OCI-LY7 (cell line): ENCODE data around the gene CRYBG3. TPM values are rescaled to one million over a fixed set of nuclear protein-coding genes. Genes with fewer than 3 reads are reported as not detected.

Source experiments
- BruUV-seq: library from RNA; stranded (reverse); fragments of 400-500 nt; replicated peaks from 2 replicates; lab custom pipeline; 2021; lab: Mats Ljungman, UMichigan
- CTCF ChIA-PET: fragments of 300-600 bp; sonication (Branson Sonifier 250); formaldehyde crosslinking; loops from one replicate; lab custom pipeline; 2022; ENCODE audit warnings: antibody characterized with exemption; ENCODE audit not compliant: unreplicated experiment; lab: Charles Lee
- POLR2A ChIA-PET: fragments of 300-600 bp; sonication (Branson Sonifier 250); formaldehyde crosslinking; loops from one replicate; lab custom pipeline; 2022; ENCODE audit warnings: antibody characterized with exemption; lab: Charles Lee
- DNase-seq: peaks from one replicate; pipeline ENCODE4 v3.0.0-alpha.2; 2015; ENCODE audit warnings: low spot score
- H2AFZ ChIP-seq: fragments of 200-600 bp; sonication (generic), shearing (Covaris generic); 2 replicates; pipeline ENCODE4 v1.6.1; 2014; ENCODE audit warnings: mild to moderate bottlenecking, antibody characterized with exemption, low read length, moderate library complexity
- H3K27ac ChIP-seq: fragments of 200-600 bp; sonication (generic); 2 replicates; pipeline ENCODE4 v1.5.1; 2014; ENCODE audit warnings: mixed run types, low read depth, mild to moderate bottlenecking, moderate library complexity, low read length, inconsistent platforms; ENCODE audit not compliant: poor library complexity, severe bottlenecking
- H3K36me3 ChIP-seq: fragments of 200-600 bp; sonication (generic); 2 replicates; pipeline ENCODE4 v1.6.1; 2014; ENCODE audit warnings: mild to moderate bottlenecking, antibody characterized with exemption, low read length, moderate library complexity, mixed read lengths; ENCODE audit not compliant: insufficient read depth
- H3K4me1 ChIP-seq: fragments of 200-600 bp; sonication (generic); 2 replicates; pipeline ENCODE4 v1.5.1; 2014; ENCODE audit warnings: mild to moderate bottlenecking, low read length; ENCODE audit not compliant: insufficient read depth, poor library complexity, severe bottlenecking
- H3K4me2 ChIP-seq: fragments of 200-600 bp; sonication (generic); 2 replicates; pipeline ENCODE4 v1.6.1; 2014; ENCODE audit warnings: mild to moderate bottlenecking, low read length
- H3K4me3 ChIP-seq: fragments of 200-600 bp; sonication (generic); 2 replicates; pipeline ENCODE4 v1.5.1; 2014; ENCODE audit warnings: mild to moderate bottlenecking, low read depth, low read length; ENCODE audit not compliant: poor library complexity, severe bottlenecking
- H3K79me2 ChIP-seq: fragments of 200-600 bp; sonication (generic); 2 replicates; pipeline ENCODE4 v1.6.1; 2016; ENCODE audit warnings: low read depth, mild to moderate bottlenecking, low read length, moderate library complexity, mixed read lengths; ENCODE audit not compliant: insufficient read depth
- H3K9me2 ChIP-seq: fragments of 200-600 bp; sonication (generic); 2 replicates; pipeline ENCODE4 v1.6.1; 2016; ENCODE audit warnings: mild to moderate bottlenecking, low read length, mixed read lengths; ENCODE audit not compliant: insufficient read depth
- H3K9me3 ChIP-seq: fragments of 200-600 bp; sonication (generic); 2 replicates; pipeline ENCODE4 v1.6.1; 2014; ENCODE audit warnings: mild to moderate bottlenecking, mixed run types, low read length, mixed read lengths
- H4K20me1 ChIP-seq: fragments of 200-600 bp; sonication (generic); 2 replicates; pipeline ENCODE4 v1.6.1; 2014; ENCODE audit warnings: mild to moderate bottlenecking, antibody characterized with exemption, low read length, moderate library complexity, mixed read lengths; ENCODE audit not compliant: insufficient read depth
- CTCF ChIP-seq: fragments of 200-600 bp; sonication (generic); conservative IDR thresholded peaks from 2 replicates; pipeline ENCODE4 v1.5.1; 2014; ENCODE audit warnings: mild to moderate bottlenecking, antibody characterized with exemption, low read length, moderate library complexity, mixed read lengths
- EZH2phosphoT487 ChIP-seq: fragments of 200-600 bp; sonication (generic); IDR thresholded peaks from 2 replicates; pipeline ENCODE4 v1.6.1; 2018; ENCODE audit warnings: low read depth, borderline replicate concordance, mild to moderate bottlenecking, mixed run types, antibody characterized with exemption, low read length, moderate library complexity, mixed read lengths
- intact Hi-C: fragments of 100-400 bp; cut with micrococcal nuclease; formaldehyde crosslinking; loops from one replicate; pipeline ENCODE4 v1.10.0; 2022; ENCODE audit not compliant: unreplicated experiment
- total RNA-seq, 2 experiments: library from RNA; depleted of rRNA in 1 of 2; stranded (reverse); fragments of >200 nt in 1 of 2; shearing (Covaris generic) in 1 of 2; gene quantifications; 2 replicates each; pipeline ENCODE4 v1.2.3, GENCODE V29; 2014 to 2022

Gene CRYBG3
- total RNA-seq, 2 experiments from 2014 or later = 0.22 to 0.46 TPM

- CTCF ChIA-PET = no interaction called here
- H3K4me2 ChIP-seq = peak overlapping the region; percentile 38
Observed at GRCh38 chr3:97895216-97895615, 73.4 kb downstream of the CRYBG3 start.

GRCh38 chr3:97896129-97896528 lies 74.3 kb downstream of the CRYBG3 start:
- Histone ChIP-seq H3K4me1 (peaks cover 15% of the 10 kb centered on the region), H3K9me2 (no peaks in the 10 kb centered on the region), H3K36me3 (no peaks in the 10 kb centered on the region), H2AFZ (peak overlapping the region; percentile 40; the same call in 1 of the 2 replicates), H3K4me2 (no peak overlapping the region), H4K20me1 (no peaks in the 10 kb centered on the region), H3K79me2 (no peaks in the 10 kb centered on the region), H3K4me3 (no peak overlapping the region), H3K27ac (no peak overlapping the region), H3K9me3 (no peaks in the 10 kb centered on the region)
- DNase-seq = no peak
- no TSS peak for BruUV-seq
- CTCF ChIA-PET = no interaction called here
- no peak for TF ChIP-seq EZH2phosphoT487
- TF ChIP-seq CTCF = no peak
- intact Hi-C loops = no loop called here
- POLR2A ChIA-PET = no interaction called here

More at GRCh38 chr3:97895216-97895615, 73.4 kb downstream of the CRYBG3 start:
- intact Hi-C loops = loop anchor here (1.0 kb wide), 1 partner anchor 102 kb away; no protein-coding TSS in a partner anchor
- Histone ChIP-seq H3K4me3 (peak overlapping the region; percentile 15), H4K20me1 (no peaks in the 10 kb centered on the region), H3K27ac (no peak overlapping the region), H3K36me3 (no peaks in the 10 kb centered on the region), H3K4me1 (peaks cover 15% of the 10 kb centered on the region), H3K9me2 (no peaks in the 10 kb centered on the region), H3K9me3 (no peaks in the 10 kb centered on the region), H3K79me2 (no peaks in the 10 kb centered on the region), H2AFZ (peak overlapping the region; percentile 40; the same call in 1 of the 2 replicates)
- BruUV-seq = no TSS peak
- POLR2A ChIA-PET = interaction anchor here (0.5 to 1.5 kb wide), 7 partner anchors 10 to 145 kb away, joined by 3 to 6 read pairs (median 4); no protein-coding TSS in a partner anchor
- TF ChIP-seq CTCF = no peak
- TF ChIP-seq EZH2phosphoT487 = no peak
- DNase-seq = peak; percentile 44

GRCh38 chr3:97896547-97896946 lies 74.7 kb downstream of the CRYBG3 start:
- intact Hi-C loops = no loop called here
- peak; percentile 37; the same call in 1 of the 2 replicates for TF ChIP-seq CTCF
- no peak for TF ChIP-seq EZH2phosphoT487
- Histone ChIP-seq H3K4me2 (no peak overlapping the region), H3K79me2 (no peaks in the 10 kb centered on the region), H3K36me3 (no peaks in the 10 kb centered on the region), H3K4me3 (no peak overlapping the region), H3K9me2 (no peaks in the 10 kb centered on the region), H2AFZ (peak overlapping the region; percentile 11; the same call in 1 of the 2 replicates), H3K9me3 (no peaks in the 10 kb centered on the region), H4K20me1 (no peaks in the 10 kb centered on the region), H3K27ac (no peak overlapping the region), H3K4me1 (peaks cover 15% of the 10 kb centered on the region)
- BruUV-seq = no TSS peak
- POLR2A ChIA-PET = no interaction called here
- peak; percentile 17 for DNase-seq
- CTCF ChIA-PET = no interaction called here
